ENCODE measurements around the gene CEACAM18.

- TF ChIP-seq POLR2A (IDR thresholded peaks at IDR 0.05; ENCODE audit: low read depth, low read length) = no peak
- TF ChIP-seq JUN (IDR thresholded peaks at IDR 0.05; ENCODE audit: borderline replicate concordance, insufficient read depth, insufficient read length, low read depth) = no peak
- TF ChIP-seq CTCF (IDR thresholded peaks at IDR 0.05; ENCODE audit: extremely low read depth in 1 of 2, insufficient read depth in 1 of 2, low read depth in 1 of 2, low read length in 2 of 2) = no peak
Observed at GRCh38 chr19:51529301-51529700, 51.0 kb downstream of the CEACAM18 start.
